Heart right ventricle (tissue), 16 donors: ENCODE data around the gene AGBL2. TPM values are rescaled to one million over a fixed set of nuclear protein-coding genes. Genes with fewer than 3 reads are reported as not detected.
"Not testable (repeated sequence)": the region's sequence is repeated elsewhere in the genome, so short reads cannot be mapped to it uniquely, and the experiment has no call there.

Experiments
- ATAC-seq, 8 donors: fragments of 200-7000 bp; cut with Tn5 transposase; one replicate each; pipeline ENCODE4 v1.9.1; 2020; ENCODE audit warnings: mild to moderate bottlenecking in 8 of 8, moderate library complexity in 8 of 8, moderate number of reproducible peaks in 1 of 8
- DNase-seq, 2 donors: peaks; one replicate each; pipeline ENCODE4 v3.0.0-alpha.2; 2020
- H3K27ac ChIP-seq, 10 donors: fragments of 200-600 bp; sonication (generic) in 2 of 10; one replicate each; pipeline versions ENCODE4 v1.5.0 to v1.8.0; 2020 to 2022; ENCODE audit warnings: mild to moderate bottlenecking in 3 of 10
- H3K27me3 ChIP-seq, 7 donors: fragments of 200-600 bp; one replicate each; pipeline ENCODE4 v1.8.0; 2021 to 2022; ENCODE audit warnings: mild to moderate bottlenecking in 2 of 7
- H3K36me3 ChIP-seq, 9 donors: fragments of 200-600 bp; sonication (generic) in 1 of 9; one replicate each; pipeline versions ENCODE4 v1.5.0 to v1.8.0; 2020 to 2022; ENCODE audit warnings: mild to moderate bottlenecking in 2 of 9
- H3K4me1 ChIP-seq, 9 donors: fragments of 200-600 bp; sonication (generic) in 1 of 9; one replicate each; pipeline versions ENCODE4 v1.5.0 to v1.8.0; 2020 to 2022; ENCODE audit warnings: mild to moderate bottlenecking in 4 of 9
- H3K4me3 ChIP-seq, 10 donors: fragments of 200-600 bp; sonication (generic) in 2 of 10; one replicate each; pipeline versions ENCODE4 v1.5.0 to v1.8.0; 2020 to 2022; ENCODE audit warnings: mild to moderate bottlenecking in 7 of 10, moderate library complexity in 2 of 10
- H3K9me3 ChIP-seq, 11 donors: fragments of 200-600 bp in 10 of 11; sonication (generic) in 2 of 11; one replicate each; pipeline versions ENCODE4 v1.5.0 to v1.8.0; 2013 to 2022; ENCODE audit warnings: mild to moderate bottlenecking in 2 of 11, control low read depth in 1 of 11, moderate library complexity in 1 of 11
- WGBS, 2 donors: extraction: QIAGEN DNeasy Blood & Tissue Kit; methylation state at CpG; one replicate each; pipeline ENCODE4 v1.1.7; 2013; ENCODE audit warnings: inconsistent platforms in 1 of 2; 5-methylcytosine and 5-hydroxymethylcytosine counted together
- intact Hi-C, 10 donors: fragments of 100-400 bp; cut with DNase I; formaldehyde crosslinking; loops; one replicate each; pipeline versions ENCODE4 v1.11.1 to v1.14.2; 2022
- polyA plus RNA-seq, 2 donors: library from polyadenylated mRNA; stranded (reverse); fragments of 200-250 nt; gene quantifications; one replicate each; pipeline ENCODE4 v1.2.3, GENCODE V29; 2013
- total RNA-seq, 10 donors: library from RNA; stranded (reverse); fragmentation: NEBNext Ultra II Directional in 3 of 10; extraction: Animal tissue kit (Norgen Biotek cat#: 25700) in 3 of 10; gene quantifications; one replicate each; pipeline versions ENCODE4 v1.2.1 to v1.2.4, GENCODE V29; 2021 to 2023
- TF ChIP-seq, protein P1 (sequence below), 9 donors: fragments of 200-600 bp; sonication (generic) in 2 of 9; IDR thresholded peaks; one replicate each; pipeline versions ENCODE4 v1.5.0 to v1.8.0; 2021 to 2022; ENCODE audit warnings: antibody characterized with exemption in 9 of 9, mild to moderate bottlenecking in 5 of 9, moderate library complexity in 1 of 9
- donor health status: Arrhythmogenic right ventricular cardiomyopathy.
- donor health status: ischemic (EF 13 %, LVEDD 7.1; RV severe dilation, severe dysfunction).
- donor health status: healthy with polysubstance abuse.
- donor health status: DM: no; HTN: yes; CAD: no.
- donor health status: DM: no; HTN: no; CAD: no.
- donor health status: ischemic (EF 25% LVEDD 6.9; RV normal size, moderate dysfunction).
- donor health status: ischemic (EF 25% LVEDD 5.7; RV mildly dilated, moderate dysfunction).
- donor health status: healthy.
- donor health status: DM: yes; HTN: yes; CAD: no.
- donor health status: Ischemic cardiomyopathy.
- donor health status: ischemic (EF 35%, LVEDD 5.7; RV mildly dilated, moderate dysfunction).
- donor health status: nonischemic (EF 11% LVEDD 7.7; RV severe dilation, severe dysfunction).
- donor health status: DM: yes; HTN: yes; CAD: no.
- donor health status: PGD.
- donor health status: ischemic (EF 29% LVEDD 5.4; RV normal size, mild dysfunction).
- donor health status: nonischemic (EF 23%, LVEDD 6.1; RV moderate dilation, normal function).

AGBL2 gene
- total and polyA plus RNA-seq, 12 donors, result 0.04 to 1.5 (median 0.44) TPM; not detected in 5

DNA sequence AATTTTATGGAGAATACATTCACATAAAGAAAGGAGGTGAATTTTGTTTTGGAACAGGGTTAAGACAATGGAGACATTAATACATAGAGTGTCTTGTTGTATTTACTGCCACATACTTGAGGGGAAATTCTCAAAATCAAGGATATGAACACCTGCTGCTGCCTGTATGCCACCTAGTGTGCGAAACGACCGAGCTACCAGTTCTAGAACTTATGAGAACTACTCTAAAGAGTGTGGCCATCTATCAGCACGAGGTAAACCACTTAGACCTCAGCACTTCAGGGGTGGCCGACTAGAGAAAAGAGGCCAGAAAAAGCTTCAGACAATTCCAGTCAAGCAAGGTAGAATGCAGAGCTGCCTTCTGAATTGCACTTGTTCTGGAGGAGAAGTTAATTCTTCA, 1.5 kb upstream of the AGBL2 start:
- Histone ChIP-seq H3K27me3 (no peaks in the 10 kb centered on the region), H3K4me3 (no peak overlapping the region), H3K4me1 (peaks cover 0 to 14% (median 3%) of the 10 kb centered on the region in 9 donors), H3K36me3 (peaks cover 3 to 58% (median 45%) of the 10 kb centered on the region in 9 donors), H3K27ac (no peak overlapping the region), H3K9me3 (no peaks in the 10 kb centered on the region)
- ATAC-seq (no peak), DNase-seq (no peak)
- 56 to 63% methylated on average over 5 of the region's 5 CpGs for WGBS, 2 donors
- TF ChIP-seq, protein P1, sequence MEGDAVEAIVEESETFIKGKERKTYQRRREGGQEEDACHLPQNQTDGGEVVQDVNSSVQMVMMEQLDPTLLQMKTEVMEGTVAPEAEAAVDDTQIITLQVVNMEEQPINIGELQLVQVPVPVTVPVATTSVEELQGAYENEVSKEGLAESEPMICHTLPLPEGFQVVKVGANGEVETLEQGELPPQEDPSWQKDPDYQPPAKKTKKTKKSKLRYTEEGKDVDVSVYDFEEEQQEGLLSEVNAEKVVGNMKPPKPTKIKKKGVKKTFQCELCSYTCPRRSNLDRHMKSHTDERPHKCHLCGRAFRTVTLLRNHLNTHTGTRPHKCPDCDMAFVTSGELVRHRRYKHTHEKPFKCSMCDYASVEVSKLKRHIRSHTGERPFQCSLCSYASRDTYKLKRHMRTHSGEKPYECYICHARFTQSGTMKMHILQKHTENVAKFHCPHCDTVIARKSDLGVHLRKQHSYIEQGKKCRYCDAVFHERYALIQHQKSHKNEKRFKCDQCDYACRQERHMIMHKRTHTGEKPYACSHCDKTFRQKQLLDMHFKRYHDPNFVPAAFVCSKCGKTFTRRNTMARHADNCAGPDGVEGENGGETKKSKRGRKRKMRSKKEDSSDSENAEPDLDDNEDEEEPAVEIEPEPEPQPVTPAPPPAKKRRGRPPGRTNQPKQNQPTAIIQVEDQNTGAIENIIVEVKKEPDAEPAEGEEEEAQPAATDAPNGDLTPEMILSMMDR (IDR thresholded peaks at IDR 0.05), result no peak
- intact Hi-C loops, result loop anchor here in 3 of 10 donors (5.0 to 10.0 kb wide), 2 partner anchors 72 to 74 kb away; partner anchors contain the start of gene MTCH2 (in 3 of the 3)

GRCh38 chr11:47714554-47715081, 551 bp downstream of the AGBL2 start:
- DNase-seq, result no peak
- Histone ChIP-seq H3K4me1 (peaks cover 0 to 14% (median 3%) of the 10 kb centered on the region in 9 donors), H3K9me3 (no peaks in the 10 kb centered on the region), H3K27ac (peak overlapping the region in 9 of 10 donors; percentile 39 to 85 (median 76)), H3K4me3 (peak overlapping the region; percentile 54 to 88 (median 78)), H3K27me3 (no peaks in the 10 kb centered on the region), H3K36me3 (peaks cover 0 to 37% (median 31%) of the 10 kb centered on the region in 9 donors)
- peak; percentile 35 to 65 (median 52) for ATAC-seq
- TF ChIP-seq, protein P1 (IDR thresholded peaks at IDR 0.05), result no peak
- intact Hi-C loops, result loop anchor here in 4 of 10 donors (2.0 to 10.0 kb wide), 3 partner anchors 70 to 72 kb away; partner anchors contain the start of gene MTCH2 (in 4 of the 4)
- WGBS, 2 donors, result 24 to 25% methylated on average over 19 of the region's 19 CpGs

- Histone ChIP-seq H3K9me3 (no peaks in the 10 kb centered on the region), H3K4me1 (peaks cover 0 to 14% (median 3%) of the 10 kb centered on the region in 9 donors), H3K36me3 (peaks cover 0 to 9% (median 8%) of the 10 kb centered on the region in 9 donors), H3K27ac (no peak overlapping the region), H3K4me3 (no peak overlapping the region), H3K27me3 (no peaks in the 10 kb centered on the region)
- TF ChIP-seq, protein P1 (IDR thresholded peaks at IDR 0.05), result no peak
- 85 to 92% methylated on average over 5 of the region's 5 CpGs for WGBS, 2 donors
- no peak for ATAC-seq
- no peak for DNase-seq
- intact Hi-C loops, result loop anchor here in 1 of 10 donors (10.0 kb wide), 1 partner anchor 67 kb away; the partner anchor contains the start of gene MTCH2
Measured at GRCh38 chr11:47711816-47712215, 3.4 kb downstream of the AGBL2 start.

DNA sequence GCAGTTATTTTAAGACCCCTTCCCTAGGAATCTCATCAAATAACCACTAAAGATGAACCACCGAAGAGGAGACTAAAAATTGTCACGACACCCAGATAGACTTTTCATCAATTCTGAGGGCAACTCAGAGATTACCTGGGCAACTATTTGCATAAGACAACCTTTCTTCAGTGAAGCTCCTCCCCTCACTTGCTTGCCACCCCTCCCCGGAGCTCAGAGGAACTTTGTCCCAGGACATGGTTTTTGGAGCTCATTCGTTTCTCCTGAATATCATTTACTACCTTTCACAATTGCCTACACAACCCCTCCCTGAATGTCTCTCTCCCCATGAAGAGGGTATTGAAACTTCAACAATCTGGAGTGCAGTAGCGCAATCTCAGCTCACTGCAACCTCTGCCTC, 3.9 kb downstream of the AGBL2 start:
- no peaks in the 10 kb centered on the region for H3K9me3 ChIP-seq
- WGBS, 2 donors, result 77 to 79% methylated on average over 5 of the region's 5 CpGs
- no peaks in the 10 kb centered on the region for H3K27me3 ChIP-seq
- peaks cover 0 to 4% (median 2%) of the 10 kb centered on the region in 9 donors for H3K36me3 ChIP-seq
- peaks cover 0 to 14% (median 3%) of the 10 kb centered on the region in 9 donors for H3K4me1 ChIP-seq
- DNase-seq (no peak), ATAC-seq (no peak)
- H3K27ac ChIP-seq, result no peak overlapping the region
- TF ChIP-seq, protein P1 (IDR thresholded peaks at IDR 0.05), result no peak
- H3K4me3 ChIP-seq, result no peak overlapping the region
- intact Hi-C loops, result loop anchor here in 1 of 10 donors (10.0 kb wide), 1 partner anchor 66 kb away; the partner anchor contains the start of gene MTCH2

DNA sequence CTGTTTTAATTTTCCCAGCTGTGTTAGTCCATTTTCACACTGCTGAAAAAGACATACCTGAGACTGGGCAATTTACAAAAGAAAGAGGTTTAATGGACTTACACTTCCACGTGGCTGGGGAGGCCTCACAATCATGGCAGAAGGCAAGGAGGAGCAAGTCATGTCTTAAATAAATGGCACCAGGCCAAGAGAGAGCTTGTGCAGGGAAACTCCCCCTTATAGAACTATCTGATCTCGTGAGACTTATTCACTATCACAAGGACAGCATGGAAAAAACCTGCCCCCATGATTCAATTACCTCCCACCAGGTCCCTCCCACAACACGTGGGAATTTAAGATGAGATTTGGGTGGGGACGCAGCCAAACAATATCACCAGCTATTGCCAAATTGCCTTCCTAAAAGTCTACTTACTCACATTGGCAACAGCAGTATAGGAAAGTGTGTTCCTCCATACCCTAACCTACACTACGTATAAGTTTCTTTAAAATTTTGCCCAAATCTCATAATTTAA, 7.8 kb downstream of the AGBL2 start:
- H3K9me3 ChIP-seq, H3K27ac ChIP-seq, H3K4me3 ChIP-seq, H3K27me3 ChIP-seq, DNase-seq, intact Hi-C loops, ATAC-seq, H3K36me3 ChIP-seq, H3K4me1 ChIP-seq: not testable (repeated sequence)
- 75 to 81% methylated on average over 5 of the region's 5 CpGs for WGBS, 2 donors
